ENCODE data around the gene FAM131B. TPM values are rescaled to one million over a fixed set of nuclear protein-coding genes. Genes with fewer than 3 reads are reported as not detected.

The FAM131B gene
- total and polyA plus RNA-seq, 2 of the 8 experiments (the other 6 are each of a cell fraction or from before 2014, with no cell fraction given) = 23.1 to 38.2 TPM

GRCh38 chr7:143354376-143354775 is 8.1 kb downstream of the FAM131B start (continued):
- TF ChIP-seq RAD21 (IDR thresholded peaks at IDR 0.05 in 1 of 2, conservative IDR thresholded peaks at IDR 0.05 in 1 of 2; ENCODE audit: low read depth in 2 of 2, low read length in 2 of 2) (no peak), MAX (IDR thresholded peaks at IDR 0.05) (no peak), POLR2AphosphoS5 (IDR thresholded peaks at IDR 0.05; ENCODE audit: low read depth, low read length) (no peak)
